HepG2 (cell line): ENCODE results near the gene AZU1. TPM values are rescaled to one million over a fixed set of nuclear protein-coding genes. Genes with fewer than 3 reads are reported as not detected.

Experiments
- ATF7-NPFF ChIP-seq: sonication (generic); formaldehyde crosslinking; IDR thresholded peaks from 2 replicates; pipeline ENCODE4 v1.8.1; 2023; ENCODE audit warnings: mild to moderate bottlenecking, low read depth, missing genetic modification reagents, moderate library complexity
- GZF1 ChIP-seq: sonication (generic); formaldehyde crosslinking; IDR thresholded peaks from 2 replicates; pipeline ENCODE4 v1.5.1; 2020; ENCODE audit warnings: mild to moderate bottlenecking, missing genetic modification reagents
- IRX3 ChIP-seq: sonication (generic); formaldehyde crosslinking; IDR thresholded peaks from 2 replicates; pipeline ENCODE4 v1.8.1; 2023; ENCODE audit warnings: mild to moderate bottlenecking, low read depth, missing genetic modification reagents, borderline replicate concordance
- NFKB2 ChIP-seq: sonication (generic); formaldehyde crosslinking; IDR thresholded peaks from 2 replicates; pipeline ENCODE4 v1.4.0; 2020; ENCODE audit warnings: missing genetic modification reagents, borderline replicate concordance
- NRL ChIP-seq: sonication (generic); formaldehyde crosslinking; IDR thresholded peaks from 2 replicates; pipeline ENCODE4 v1.5.0; 2020; ENCODE audit warnings: missing genetic modification reagents, mild to moderate bottlenecking, moderate library complexity, borderline replicate concordance
- RNF219 ChIP-seq: sonication (generic); formaldehyde crosslinking; IDR thresholded peaks from 2 replicates; pipeline ENCODE4 v1.5.0; 2020; ENCODE audit warnings: mild to moderate bottlenecking, missing genetic modification reagents
- ZBTB7A ChIP-seq: sonication (generic); formaldehyde crosslinking; IDR thresholded peaks from 2 replicates; pipeline ENCODE4 v1.8.0; 2022; ENCODE audit warnings: mild to moderate bottlenecking, missing genetic modification reagents
- ZMYM3 ChIP-seq: sonication (generic); formaldehyde crosslinking; IDR thresholded peaks from 2 replicates; pipeline ENCODE4 v1.5.1; 2020; ENCODE audit warnings: mild to moderate bottlenecking, missing genetic modification reagents
- ZNF256 ChIP-seq: sonication (generic); formaldehyde crosslinking; conservative IDR thresholded peaks from 2 replicates; pipeline ENCODE4 v1.4.0; 2020; ENCODE audit warnings: missing genetic modification reagents
- ZNF672 ChIP-seq: sonication (generic); formaldehyde crosslinking; IDR thresholded peaks from 2 replicates; pipeline ENCODE4 v1.8.1; 2022; ENCODE audit warnings: missing genetic modification reagents
- ZNF75D ChIP-seq: sonication (generic); formaldehyde crosslinking; IDR thresholded peaks from 2 replicates; pipeline ENCODE4 v1.8.1; 2023; ENCODE audit warnings: missing genetic modification reagents, mild to moderate bottlenecking, borderline replicate concordance
- ZNF777 ChIP-seq: sonication (generic); formaldehyde crosslinking; IDR thresholded peaks from 2 replicates; pipeline ENCODE4 v1.4.0; 2020; ENCODE audit warnings: missing genetic modification reagents
- polyA plus RNA-seq, 8 experiments: library from polyadenylated mRNA; depleted of rRNA in 3 of 8; stranded (reverse) in 7 of 8; unstranded in 1 of 8; fragments of >200 nt; fragmentation: Illumina TruSeq in 4 of 8; extraction: Trizol in 4 of 8; gene quantifications; 2 replicates each; pipeline versions ENCODE4 v1.2.1 to v1.2.3, GENCODE V29; 2011 to 2016; ENCODE audit warnings: low read depth in 4 of 8, missing spikeins in 1 of 8, mixed read lengths in 1 of 8; ENCODE audit not compliant: insufficient read depth in 1 of 8
- total RNA-seq, 5 experiments: library from RNA; depleted of rRNA; stranded (reverse); fragments of >200 nt; fragmentation: Illumina TruSeq; extraction: Trizol; gene quantifications; 2 replicates each; pipeline ENCODE4 v1.2.3, GENCODE V29; 2016; ENCODE audit warnings: low read depth in 1 of 5
- TF ChIP-seq, protein P1 (sequence below): conservative IDR thresholded peaks from 2 replicates; pipeline ENCODE4 v1.6.1; 2018; ENCODE audit warnings: missing genetic modification reagents
- TF ChIP-seq, protein P2 (sequence below): sonication (generic); formaldehyde crosslinking; IDR thresholded peaks from 2 replicates; pipeline ENCODE4 v1.4.0; 2020; ENCODE audit warnings: missing genetic modification reagents

The AZU1 gene
- total and polyA plus RNA-seq, 2 of the 13 experiments (the other 11 are each of a cell fraction or from before 2014, with no cell fraction given): not detected

GRCh38 chr19:788983-789700 lies 38.5 kb upstream of the AZU1 start (continued):
- TF ChIP-seq ZMYM3: no peak
- no peak for TF ChIP-seq NRL
- no peak for TF ChIP-seq ZNF256 (CRISPR knock-in tag)
- no peak for TF ChIP-seq ATF7-NPFF (CRISPR knock-in tag)
- no peak for TF ChIP-seq RNF219 (CRISPR knock-in tag)
- TF ChIP-seq GZF1 (CRISPR knock-in tag): no peak
- no peak for TF ChIP-seq ZNF672 (CRISPR knock-in tag)
- no peak; the same call in 1 of the 2 replicates for TF ChIP-seq NFKB2
- no peak for TF ChIP-seq ZNF75D (CRISPR knock-in tag)
- TF ChIP-seq ZBTB7A (CRISPR knock-in tag): no peak
- TF ChIP-seq ZNF777 (CRISPR knock-in tag): no peak
- TF ChIP-seq, protein P1, sequence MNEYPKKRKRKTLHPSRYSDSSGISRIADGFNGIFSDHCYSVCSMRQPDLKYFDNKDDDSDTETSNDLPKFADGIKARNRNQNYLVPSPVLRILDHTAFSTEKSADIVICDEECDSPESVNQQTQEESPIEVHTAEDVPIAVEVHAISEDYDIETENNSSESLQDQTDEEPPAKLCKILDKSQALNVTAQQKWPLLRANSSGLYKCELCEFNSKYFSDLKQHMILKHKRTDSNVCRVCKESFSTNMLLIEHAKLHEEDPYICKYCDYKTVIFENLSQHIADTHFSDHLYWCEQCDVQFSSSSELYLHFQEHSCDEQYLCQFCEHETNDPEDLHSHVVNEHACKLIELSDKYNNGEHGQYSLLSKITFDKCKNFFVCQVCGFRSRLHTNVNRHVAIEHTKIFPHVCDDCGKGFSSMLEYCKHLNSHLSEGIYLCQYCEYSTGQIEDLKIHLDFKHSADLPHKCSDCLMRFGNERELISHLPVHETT (CRISPR knock-in tag): no peak
- TF ChIP-seq, protein P2, sequence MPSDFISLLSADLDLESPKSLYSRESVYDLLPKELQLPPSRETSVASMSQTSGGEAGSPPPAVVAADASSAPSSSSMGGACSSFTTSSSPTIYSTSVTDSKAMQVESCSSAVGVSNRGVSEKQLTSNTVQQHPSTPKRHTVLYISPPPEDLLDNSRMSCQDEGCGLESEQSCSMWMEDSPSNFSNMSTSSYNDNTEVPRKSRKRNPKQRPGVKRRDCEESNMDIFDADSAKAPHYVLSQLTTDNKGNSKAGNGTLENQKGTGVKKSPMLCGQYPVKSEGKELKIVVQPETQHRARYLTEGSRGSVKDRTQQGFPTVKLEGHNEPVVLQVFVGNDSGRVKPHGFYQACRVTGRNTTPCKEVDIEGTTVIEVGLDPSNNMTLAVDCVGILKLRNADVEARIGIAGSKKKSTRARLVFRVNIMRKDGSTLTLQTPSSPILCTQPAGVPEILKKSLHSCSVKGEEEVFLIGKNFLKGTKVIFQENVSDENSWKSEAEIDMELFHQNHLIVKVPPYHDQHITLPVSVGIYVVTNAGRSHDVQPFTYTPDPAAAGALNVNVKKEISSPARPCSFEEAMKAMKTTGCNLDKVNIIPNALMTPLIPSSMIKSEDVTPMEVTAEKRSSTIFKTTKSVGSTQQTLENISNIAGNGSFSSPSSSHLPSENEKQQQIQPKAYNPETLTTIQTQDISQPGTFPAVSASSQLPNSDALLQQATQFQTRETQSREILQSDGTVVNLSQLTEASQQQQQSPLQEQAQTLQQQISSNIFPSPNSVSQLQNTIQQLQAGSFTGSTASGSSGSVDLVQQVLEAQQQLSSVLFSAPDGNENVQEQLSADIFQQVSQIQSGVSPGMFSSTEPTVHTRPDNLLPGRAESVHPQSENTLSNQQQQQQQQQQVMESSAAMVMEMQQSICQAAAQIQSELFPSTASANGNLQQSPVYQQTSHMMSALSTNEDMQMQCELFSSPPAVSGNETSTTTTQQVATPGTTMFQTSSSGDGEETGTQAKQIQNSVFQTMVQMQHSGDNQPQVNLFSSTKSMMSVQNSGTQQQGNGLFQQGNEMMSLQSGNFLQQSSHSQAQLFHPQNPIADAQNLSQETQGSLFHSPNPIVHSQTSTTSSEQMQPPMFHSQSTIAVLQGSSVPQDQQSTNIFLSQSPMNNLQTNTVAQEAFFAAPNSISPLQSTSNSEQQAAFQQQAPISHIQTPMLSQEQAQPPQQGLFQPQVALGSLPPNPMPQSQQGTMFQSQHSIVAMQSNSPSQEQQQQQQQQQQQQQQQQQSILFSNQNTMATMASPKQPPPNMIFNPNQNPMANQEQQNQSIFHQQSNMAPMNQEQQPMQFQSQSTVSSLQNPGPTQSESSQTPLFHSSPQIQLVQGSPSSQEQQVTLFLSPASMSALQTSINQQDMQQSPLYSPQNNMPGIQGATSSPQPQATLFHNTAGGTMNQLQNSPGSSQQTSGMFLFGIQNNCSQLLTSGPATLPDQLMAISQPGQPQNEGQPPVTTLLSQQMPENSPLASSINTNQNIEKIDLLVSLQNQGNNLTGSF: no peak
- TF ChIP-seq IRX3 (CRISPR knock-in tag): no peak
